Lower leg skin (tissue), 4 donors: ENCODE measurements around the gene ASAP2. TPM values are rescaled to one million over a fixed set of nuclear protein-coding genes. Genes with fewer than 3 reads are reported as not detected.

Source experiments
- DNase-seq, 2 donors: peaks; one replicate each; pipeline ENCODE4 v3.0.0-alpha.2; 2019; ENCODE audit warnings: low spot score in 2 of 2
- H3K4me3 ChIP-seq: fragments of 200-600 bp; sonication (generic); 2 replicates; pipeline ENCODE4 v1.5.1; 2017; ENCODE audit warnings: mild to moderate bottlenecking, low read depth; ENCODE audit not compliant: poor library complexity, severe bottlenecking
- CTCF ChIP-seq, 3 donors: fragments of 450-650 bp; IDR thresholded peaks; one replicate each; pipeline ENCODE4 v1.5.1; 2016; ENCODE audit warnings: antibody characterized with exemption in 3 of 3, mild to moderate bottlenecking in 3 of 3, moderate library complexity in 2 of 3
- POLR2A ChIP-seq, 2 donors: fragments of 450-650 bp; IDR thresholded peaks; one replicate each; pipeline ENCODE4 v1.6.1; 2016 to 2017; ENCODE audit warnings: antibody characterized with exemption in 2 of 2, mild to moderate bottlenecking in 1 of 2, moderate library complexity in 1 of 2
- WGBS, 2 donors: methylation state at CpG; one replicate each; pipeline ENCODE4 v1.1.5; 2018; 5-methylcytosine and 5-hydroxymethylcytosine counted together
- intact Hi-C: fragments of 100-400 bp; cut with DNase I; formaldehyde crosslinking; loops from one replicate; pipeline ENCODE4 v1.15.0; 2023; ENCODE audit warnings: low total_unique reads
- total RNA-seq, 4 donors: library from RNA; depleted of rRNA; stranded (reverse); fragments of >200 nt; gene quantifications; one replicate each; pipeline ENCODE4 v1.1.0, GENCODE V29; 2016

ASAP2 gene
- total RNA-seq, 4 donors from 2014 or later = 30.4 to 40.7 (median 33.1) TPM

DNA sequence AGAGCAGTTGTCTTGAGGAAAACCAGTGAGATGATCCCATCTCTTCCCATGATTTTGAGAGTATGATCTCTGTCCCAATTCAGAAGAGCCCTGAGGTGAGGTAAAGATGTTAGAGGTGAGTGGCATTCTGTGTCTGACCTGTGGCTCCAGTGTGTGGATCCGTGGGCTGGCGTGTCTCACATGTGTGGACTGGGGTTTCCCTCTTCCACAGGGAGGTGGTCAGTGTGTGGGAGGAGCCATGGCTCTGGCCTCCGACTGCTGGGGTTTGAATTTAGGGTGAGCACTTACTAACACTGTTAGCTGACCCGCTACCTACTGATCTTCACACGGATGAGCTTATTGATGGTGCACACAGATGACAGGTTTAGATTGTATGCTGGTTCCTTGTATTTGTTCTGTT lies 31.2 kb downstream of the ASAP2 start:
- peak in 1 of 2 donors; percentile 42 for DNase-seq
- WGBS, 2 donors = 95 to 99% methylated on average over 5 of the region's 5 CpGs
- intact Hi-C loops = no loop called here
- no peak overlapping the region for H3K4me3 ChIP-seq
- no peak for TF ChIP-seq POLR2A (IDR thresholded peaks at IDR 0.05)
- TF ChIP-seq CTCF (IDR thresholded peaks at IDR 0.05) = no peak

- no peak for TF ChIP-seq CTCF (IDR thresholded peaks at IDR 0.05)
- TF ChIP-seq POLR2A (IDR thresholded peaks at IDR 0.05) = no peak
- WGBS, 2 donors = 76 to 80% methylated on average over 7 of the region's 7 CpGs
- H3K4me3 ChIP-seq = no peak overlapping the region
- DNase-seq = peak in 1 of 2 donors; percentile 29
- intact Hi-C loops = no loop called here
Measured at GRCh38 chr2:9238591-9239326, 32.1 kb downstream of the ASAP2 start.

- peak in 1 of 2 donors; percentile 60 for DNase-seq
- H3K4me3 ChIP-seq = no peak overlapping the region
- WGBS, 2 donors = 98 to 99% methylated on average over 5 of the region's 5 CpGs
- TF ChIP-seq CTCF (IDR thresholded peaks at IDR 0.05) (no peak), POLR2A (IDR thresholded peaks at IDR 0.05) (no peak)
- intact Hi-C loops = no loop called here
Measured at GRCh38 chr2:9239616-9240015, 33.0 kb downstream of the ASAP2 start.

- H3K4me3 ChIP-seq = no peak overlapping the region
- WGBS, 2 donors = 38 to 53% methylated on average over 4 of the region's 4 CpGs
- TF ChIP-seq CTCF (IDR thresholded peaks at IDR 0.05) (no peak), POLR2A (IDR thresholded peaks at IDR 0.05) (no peak)
- DNase-seq = peak in 1 of 2 donors; percentile 77
- intact Hi-C loops = no loop called here
Measured at GRCh38 chr2:9240745-9241144, 34.1 kb downstream of the ASAP2 start.

- TF ChIP-seq POLR2A (IDR thresholded peaks at IDR 0.05) = no peak
- TF ChIP-seq CTCF (IDR thresholded peaks at IDR 0.05) = no peak
- intact Hi-C loops = no loop called here
- peak in 1 of 2 donors; percentile 37 for DNase-seq
- WGBS, 2 donors = 93 to 95% methylated on average over 6 of the region's 6 CpGs
- no peak overlapping the region for H3K4me3 ChIP-seq
Measured at GRCh38 chr2:9241233-9241632, 34.6 kb downstream of the ASAP2 start.

- no peak for DNase-seq
- TF ChIP-seq CTCF (IDR thresholded peaks at IDR 0.05) (no peak), POLR2A (IDR thresholded peaks at IDR 0.05) (no peak)
- WGBS, 2 donors = 93 to 95% methylated on average over 8 of the region's 8 CpGs
- H3K4me3 ChIP-seq = no peak overlapping the region
- intact Hi-C loops = no loop called here
Measured at GRCh38 chr2:9243357-9243756, 36.7 kb downstream of the ASAP2 start.
